Transverse colon (tissue), 4 donors: ENCODE results near the gene AKR1C3.

Experiments used
- POLR2A ChIP-seq: fragments of 450-650 bp; IDR thresholded peaks from one replicate; pipeline ENCODE4 v1.6.1; 2016; ENCODE audit warnings: antibody characterized with exemption, mild to moderate bottlenecking, moderate library complexity
- POLR2AphosphoS5 ChIP-seq, 3 donors: sonication (generic); formaldehyde crosslinking; IDR thresholded peaks; one replicate each; pipeline ENCODE4 v1.6.1; 2016; ENCODE audit warnings: antibody characterized with exemption in 3 of 3
- TF ChIP-seq, protein P1 (sequence below), 5 experiments: fragments of 200-600 bp in 3 of 5; fragments of 450-650 bp in 2 of 5; sonication (generic) in 3 of 5; IDR thresholded peaks; 1 replicate in 2 of 5; 2 replicates in 3 of 5; pipeline ENCODE4 v1.5.1; 2016 to 2017; ENCODE audit warnings: antibody characterized with exemption in 5 of 5, inconsistent platforms in 3 of 5, mild to moderate bottlenecking in 2 of 5, moderate library complexity in 1 of 5

- TF ChIP-seq, protein P1, sequence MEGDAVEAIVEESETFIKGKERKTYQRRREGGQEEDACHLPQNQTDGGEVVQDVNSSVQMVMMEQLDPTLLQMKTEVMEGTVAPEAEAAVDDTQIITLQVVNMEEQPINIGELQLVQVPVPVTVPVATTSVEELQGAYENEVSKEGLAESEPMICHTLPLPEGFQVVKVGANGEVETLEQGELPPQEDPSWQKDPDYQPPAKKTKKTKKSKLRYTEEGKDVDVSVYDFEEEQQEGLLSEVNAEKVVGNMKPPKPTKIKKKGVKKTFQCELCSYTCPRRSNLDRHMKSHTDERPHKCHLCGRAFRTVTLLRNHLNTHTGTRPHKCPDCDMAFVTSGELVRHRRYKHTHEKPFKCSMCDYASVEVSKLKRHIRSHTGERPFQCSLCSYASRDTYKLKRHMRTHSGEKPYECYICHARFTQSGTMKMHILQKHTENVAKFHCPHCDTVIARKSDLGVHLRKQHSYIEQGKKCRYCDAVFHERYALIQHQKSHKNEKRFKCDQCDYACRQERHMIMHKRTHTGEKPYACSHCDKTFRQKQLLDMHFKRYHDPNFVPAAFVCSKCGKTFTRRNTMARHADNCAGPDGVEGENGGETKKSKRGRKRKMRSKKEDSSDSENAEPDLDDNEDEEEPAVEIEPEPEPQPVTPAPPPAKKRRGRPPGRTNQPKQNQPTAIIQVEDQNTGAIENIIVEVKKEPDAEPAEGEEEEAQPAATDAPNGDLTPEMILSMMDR (IDR thresholded peaks at IDR 0.05) = no peak
- TF ChIP-seq POLR2A = no peak
- TF ChIP-seq POLR2AphosphoS5 (IDR thresholded peaks at IDR 0.05) = no peak
Measured at GRCh38 chr10:5096108-5096507, 1.9 kb downstream of the AKR1C3 start.
